H9 (cell line): ENCODE measurements around the gene OR10J5. TPM values are rescaled to one million over a fixed set of nuclear protein-coding genes. Genes with fewer than 3 reads are reported as not detected.

Source experiments
- DNase-seq: peaks from one replicate; pipeline ENCODE4 v3.0.0-alpha.2; 2017
- H2AFZ ChIP-seq: one replicate; pipeline ENCODE4 v1.6.1; 2013; ENCODE audit warnings: mild to moderate bottlenecking, low read length, control low read depth, moderate library complexity
- H2AK5ac ChIP-seq: 2 replicates; pipeline ENCODE4 v1.6.1; 2013; ENCODE audit warnings: low read length, control low read depth, mixed read lengths; ENCODE audit not compliant: insufficient read length
- H2BK120ac ChIP-seq: one replicate; pipeline ENCODE4 v1.6.1; 2013; ENCODE audit warnings: low read depth, mild to moderate bottlenecking, low read length, control low read depth, inconsistent platforms; ENCODE audit not compliant: poor library complexity, severe bottlenecking
- H2BK12ac ChIP-seq: 2 replicates; pipeline ENCODE4 v1.6.1; 2013; ENCODE audit warnings: low read length, control low read depth, mixed read lengths, low read depth; ENCODE audit not compliant: insufficient read length
- H2BK15ac ChIP-seq: 2 replicates; pipeline ENCODE4 v1.6.1; 2013; ENCODE audit warnings: low read depth, low read length, control low read depth
- H2BK20ac ChIP-seq: one replicate; pipeline ENCODE4 v1.6.1; 2013; ENCODE audit warnings: low read depth, mild to moderate bottlenecking, low read length, control low read depth, inconsistent platforms; ENCODE audit not compliant: poor library complexity, severe bottlenecking
- H2BK5ac ChIP-seq: 2 replicates; pipeline ENCODE4 v1.6.1; 2013; ENCODE audit warnings: low read length, control low read depth, mixed read lengths; ENCODE audit not compliant: insufficient read length
- H3K14ac ChIP-seq: 2 replicates; pipeline ENCODE4 v1.6.1; 2013; ENCODE audit warnings: low read length, control low read depth; ENCODE audit not compliant: insufficient read depth
- H3K18ac ChIP-seq: 2 replicates; pipeline ENCODE4 v1.6.1; 2013; ENCODE audit warnings: low read depth, mild to moderate bottlenecking, mixed read lengths, low read length, control low read depth; ENCODE audit not compliant: insufficient read length
- H3K23ac ChIP-seq: 2 replicates; pipeline ENCODE4 v1.6.1; 2013; ENCODE audit warnings: low read length, control low read depth, mixed read lengths, low read depth; ENCODE audit not compliant: insufficient read length
- H3K23me2 ChIP-seq: 2 replicates; pipeline ENCODE4 v1.6.1; 2013; ENCODE audit warnings: low read depth, mild to moderate bottlenecking, mixed read lengths, low read length, control low read depth; ENCODE audit not compliant: insufficient read length, poor library complexity, severe bottlenecking
- H3K27ac ChIP-seq: 2 replicates; pipeline ENCODE4 v1.5.1; 2013; ENCODE audit warnings: low read length, control low read depth, mixed read lengths, low read depth; ENCODE audit not compliant: insufficient read length
- H3K27me3 ChIP-seq: 2 replicates; pipeline ENCODE4 v1.6.1; 2013; ENCODE audit warnings: low read length, control low read depth, inconsistent platforms; ENCODE audit not compliant: insufficient read depth
- H3K4ac ChIP-seq: 2 replicates; pipeline ENCODE4 v1.6.1; 2013; ENCODE audit warnings: low read depth, mild to moderate bottlenecking, control low read depth, inconsistent platforms, low read length, moderate library complexity
- H3K4me1 ChIP-seq: 2 replicates; pipeline ENCODE4 v1.6.1; 2013; ENCODE audit warnings: low read length, control low read depth, inconsistent platforms; ENCODE audit not compliant: insufficient read depth
- H3K4me2 ChIP-seq: 2 replicates; pipeline ENCODE4 v1.6.1; 2013; ENCODE audit warnings: low read length, control low read depth, mixed read lengths; ENCODE audit not compliant: insufficient read length, insufficient read depth
- H3K56ac ChIP-seq: 2 replicates; pipeline ENCODE4 v1.6.1; 2013; ENCODE audit warnings: low read depth, mild to moderate bottlenecking, mixed read lengths, low read length, control low read depth; ENCODE audit not compliant: insufficient read length
- H3K79me1 ChIP-seq: 2 replicates; pipeline ENCODE4 v1.6.1; 2013; ENCODE audit warnings: low read depth, mild to moderate bottlenecking, moderate library complexity, low read length, control low read depth, inconsistent platforms; ENCODE audit not compliant: insufficient read depth, poor library complexity, severe bottlenecking
- H3K79me2 ChIP-seq: 2 replicates; pipeline ENCODE4 v1.6.1; 2013; ENCODE audit warnings: low read length, control low read depth, inconsistent platforms; ENCODE audit not compliant: insufficient read depth
- H3K9ac ChIP-seq: 2 replicates; pipeline ENCODE4 v1.6.1; 2013; ENCODE audit warnings: low read length, control low read depth, mixed read lengths; ENCODE audit not compliant: insufficient read length; ENCODE audit errors: extremely low read depth
- H3K9me3 ChIP-seq: one replicate; pipeline ENCODE4 v1.6.1; 2013; ENCODE audit warnings: low read depth, low read length, inconsistent platforms; ENCODE audit not compliant: control insufficient read depth
- H3T11ph ChIP-seq: one replicate; pipeline ENCODE4 v1.6.1; 2013; ENCODE audit warnings: mild to moderate bottlenecking, low read length, control low read depth, inconsistent platforms
- H4K20me1 ChIP-seq: one replicate; pipeline ENCODE4 v1.6.1; 2013; ENCODE audit not compliant: control insufficient read depth, insufficient read length, insufficient read depth
- H4K5ac ChIP-seq: 2 replicates; pipeline ENCODE4 v1.6.1; 2013; ENCODE audit warnings: low read depth, mild to moderate bottlenecking, mixed read lengths, low read length, control low read depth; ENCODE audit not compliant: insufficient read length
- H4K8ac ChIP-seq: replicated peaks from 2 replicates; pipeline ENCODE4 v1.6.1; 2013; ENCODE audit warnings: low read length, control low read depth, mixed read lengths, low read depth; ENCODE audit not compliant: insufficient read length
- H4K91ac ChIP-seq: 2 replicates; pipeline ENCODE4 v1.6.1; 2013; ENCODE audit warnings: low read depth, mild to moderate bottlenecking, moderate library complexity, mixed read lengths, low read length, control low read depth; ENCODE audit not compliant: insufficient read length
- H3K27ac Mint-ChIP-seq, 3 experiments: 2 replicates in 2 of 3; 3 replicates in 1 of 3; pipeline ENCODE4 v1.8.0; 2020 to 2021; ENCODE audit warnings: mixed read lengths in 3 of 3, mild to moderate bottlenecking in 1 of 3, moderate library complexity in 1 of 3
- H3K27me3 Mint-ChIP-seq: 2 replicates; pipeline ENCODE4 v1.8.0; 2021; ENCODE audit warnings: low read depth, mild to moderate bottlenecking, moderate library complexity, mixed read lengths
- H3K36me3 Mint-ChIP-seq, 3 experiments: 2 replicates in 2 of 3; 3 replicates in 1 of 3; pipeline ENCODE4 v1.8.0; 2020 to 2021; ENCODE audit warnings: low read depth in 3 of 3, mixed read lengths in 3 of 3; ENCODE audit not compliant: insufficient read depth in 1 of 3
- H3K4me1 Mint-ChIP-seq, 2 experiments: 2 replicates each; pipeline ENCODE4 v1.8.0; 2020; ENCODE audit warnings: mixed read lengths in 2 of 2
- H3K4me3 Mint-ChIP-seq, 2 experiments: 2 replicates in 1 of 2; 3 replicates in 1 of 2; pipeline ENCODE4 v1.8.0; 2020 to 2021; ENCODE audit warnings: mild to moderate bottlenecking in 2 of 2, mixed read lengths in 2 of 2, moderate library complexity in 1 of 2
- H3K9me3 Mint-ChIP-seq, 2 experiments: 2 replicates in 1 of 2; 3 replicates in 1 of 2; pipeline ENCODE4 v1.8.0; 2020; ENCODE audit warnings: mild to moderate bottlenecking in 2 of 2, mixed read lengths in 2 of 2, moderate library complexity in 1 of 2
- CTCF ChIP-seq: fragments of 200-600 bp; sonication (generic); conservative IDR thresholded peaks from 3 replicates; pipeline ENCODE4 v1.8.0; 2021; ENCODE audit warnings: antibody characterized with exemption, mild to moderate bottlenecking
- WGBS: extraction: QIAGEN DNeasy Blood & Tissue Kit; methylation state at CpG from one replicate; pipeline ENCODE4 v1.1.7; 2013; ENCODE audit warnings: missing lambda C conversion rate, low lambda C conversion rate, mixed read lengths; ENCODE audit not compliant: insufficient read length; ENCODE audit errors: extremely low coverage; 5-methylcytosine and 5-hydroxymethylcytosine counted together
- total RNA-seq: library from RNA; stranded (reverse); gene quantifications from 2 replicates; pipeline ENCODE4 v1.2.1, GENCODE V29; 2021

The OR10J5 gene
- total RNA-seq, 1 experiment from 2014 or later = not detected

DNA sequence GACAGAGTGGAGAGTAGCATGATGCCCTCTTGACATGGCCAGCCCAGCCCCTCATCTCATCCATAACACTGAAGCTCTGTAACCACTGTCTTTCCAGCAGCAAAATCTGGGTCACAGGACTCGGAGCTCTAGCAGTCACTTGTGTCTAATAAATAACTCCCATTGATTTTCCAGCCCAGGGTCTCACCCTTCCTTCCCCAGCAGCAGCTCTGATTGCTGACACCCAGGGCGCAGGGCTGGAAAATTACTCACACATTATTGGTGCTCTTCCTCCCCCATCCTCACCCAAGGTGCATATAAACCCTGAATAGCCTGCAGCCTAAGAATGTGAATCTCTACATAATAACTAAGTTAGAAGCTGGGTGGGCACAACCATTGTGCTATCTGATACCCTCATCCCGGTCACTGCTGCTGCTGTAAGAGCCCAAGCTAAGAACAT, 21.1 kb upstream of the OR10J5 start:
- no peak overlapping the region for H3K23ac ChIP-seq

More for the DNA sequence above, 21.1 kb upstream of the OR10J5 start:
- no peak overlapping the region for H2BK5ac ChIP-seq
- H3K27me3 ChIP-seq = no peaks in the 10 kb centered on the region
- H3K4me1 ChIP-seq = peaks cover 4% of the 10 kb centered on the region; the same call in 1 of the 2 replicates
- H3K36me3 Mint-ChIP-seq = peaks cover 0 to 33% (median 0%) of the 10 kb centered on the region in 3 experiments; a peak in 2 of 7 replicates
- H3K27ac ChIP-seq = no peak overlapping the region
- H3T11ph ChIP-seq = no peak overlapping the region
- H2AK5ac ChIP-seq = no peak overlapping the region
- no peaks in the 10 kb centered on the region for H3K4me1 Mint-ChIP-seq
- H3K27ac Mint-ChIP-seq = no peak overlapping the region; a peak in 1 of 7 replicates
- no peak for DNase-seq
- H2BK15ac ChIP-seq = no peak overlapping the region
- no peak overlapping the region for H4K91ac ChIP-seq
- H4K20me1 ChIP-seq = no peaks in the 10 kb centered on the region
- H3K4me3 Mint-ChIP-seq = no peak overlapping the region
- no peaks in the 10 kb centered on the region for H3K79me1 ChIP-seq
- no peak overlapping the region for H4K8ac ChIP-seq
- H3K23me2 ChIP-seq = no peaks in the 10 kb centered on the region
- H3K9me3 ChIP-seq = no peaks in the 10 kb centered on the region
- H3K4ac ChIP-seq = no peak overlapping the region
- no peak overlapping the region for H2BK12ac ChIP-seq
- H3K9ac ChIP-seq = no peak overlapping the region
- no peak overlapping the region for H2BK120ac ChIP-seq
- WGBS = no CpG with 5 or more reads among the region's 3 CpGs
- H3K4me2 ChIP-seq = no peak overlapping the region
- no peak overlapping the region for H3K56ac ChIP-seq
- no peak for TF ChIP-seq CTCF
- no peak overlapping the region for H2AFZ ChIP-seq
- no peak overlapping the region for H3K18ac ChIP-seq
- no peak overlapping the region for H3K14ac ChIP-seq
- H3K9me3 Mint-ChIP-seq = peaks cover 0 to 79% of the 10 kb centered on the region in 2 experiments; a peak in 2 of 5 replicates
- no peaks in the 10 kb centered on the region for H3K27me3 Mint-ChIP-seq
- no peak overlapping the region for H4K5ac ChIP-seq
- H2BK20ac ChIP-seq = no peak overlapping the region
- no peaks in the 10 kb centered on the region for H3K79me2 ChIP-seq
